ENCODE results near the gene GAST. TPM values are rescaled to one million over a fixed set of nuclear protein-coding genes. Genes with fewer than 3 reads are reported as not detected.

The GAST gene
- total RNA-seq, 1 experiment from 2014 or later, result 0.75 TPM

GRCh38 chr17:41717408-41718286 lies 5.5 kb downstream of the GAST start:
- no peak for DNase-seq
- BruUV-seq (replicated peaks), result no TSS peak

GRCh38 chr17:41718287-41718645 lies 6.1 kb downstream of the GAST start:
- intact Hi-C loops (cut with micrococcal nuclease; ENCODE audit: unreplicated experiment), result no loop called here
- Histone ChIP-seq H3K36me3 (ENCODE audit: control insufficient read depth, insufficient read depth, low read length) (no peaks in the 10 kb centered on the region), H3K27me3 (replicated peaks; ENCODE audit: control insufficient read depth, insufficient read depth, low read length) (no peaks in the 10 kb centered on the region), H3K4me3 (ENCODE audit: low read depth, low read length) (no peak overlapping the region), H3K4me1 (peaks cover 3% of the 10 kb centered on the region; the same call in 1 of the 2 replicates), H3K9me3 (no peaks in the 10 kb centered on the region; the same call in 1 of the 2 replicates)
- H3K4me3 Mint-ChIP-seq (ENCODE audit: unreplicated experiment), result no peak overlapping the region
- ChIA-PET CTCF (interaction anchor here (0.6 kb wide), 1 partner anchor 332 kb away, joined by 3 read pairs; the partner anchor contains the start of gene C17orf113), POLR2A (interaction anchor here (0.6 to 2.9 kb wide), 2 partner anchors 30 to 248 kb away, joined by 4 to 7 read pairs; partner anchors contain the start of gene EIF1)
- no peaks in the 10 kb centered on the region for H3K4me1 Mint-ChIP-seq (ENCODE audit: low read depth, unreplicated experiment)
- H3K27me3 Mint-ChIP-seq (ENCODE audit: insufficient read depth, unreplicated experiment), result peaks cover 3% of the 10 kb centered on the region
- no peak overlapping the region for H3K27ac Mint-ChIP-seq (ENCODE audit: unreplicated experiment)
- no peak for TF ChIP-seq CTCF (IDR thresholded peaks at IDR 0.05; ENCODE audit: insufficient read depth in 1 of 2, low read depth in 1 of 2, low read length in 1 of 2, severe bottlenecking in 1 of 2, unreplicated experiment in 1 of 2)
- DNase-seq, result no peak
- no TSS peak for BruUV-seq (replicated peaks)
- no peaks in the 10 kb centered on the region for H3K9me3 Mint-ChIP-seq (ENCODE audit: unreplicated experiment)
- peaks cover 3% of the 10 kb centered on the region for H3K36me3 Mint-ChIP-seq (ENCODE audit: insufficient read depth, unreplicated experiment)

More at GRCh38 chr17:41717408-41718286, 5.5 kb downstream of the GAST start:
- Histone ChIP-seq H3K27me3 (replicated peaks; ENCODE audit: control insufficient read depth, insufficient read depth, low read length) (no peaks in the 10 kb centered on the region), H3K9me3 (no peaks in the 10 kb centered on the region; the same call in 1 of the 2 replicates), H3K36me3 (ENCODE audit: control insufficient read depth, insufficient read depth, low read length) (no peaks in the 10 kb centered on the region), H3K4me1 (peaks cover 3% of the 10 kb centered on the region; the same call in 1 of the 2 replicates), H3K4me3 (ENCODE audit: low read depth, low read length) (no peak overlapping the region)
- POLR2A ChIA-PET, result interaction anchor here (0.6 to 2.9 kb wide), 2 partner anchors 29 to 249 kb away, joined by 4 to 7 read pairs; partner anchors contain the start of gene EIF1
- Mint-ChIP-seq H3K27me3 (ENCODE audit: insufficient read depth, unreplicated experiment) (peaks cover 3% of the 10 kb centered on the region), H3K36me3 (ENCODE audit: insufficient read depth, unreplicated experiment) (no peaks in the 10 kb centered on the region), H3K4me3 (ENCODE audit: unreplicated experiment) (peak overlapping the region; percentile 16), H3K27ac (ENCODE audit: unreplicated experiment) (no peak overlapping the region), H3K4me1 (ENCODE audit: low read depth, unreplicated experiment) (no peaks in the 10 kb centered on the region), H3K9me3 (ENCODE audit: unreplicated experiment) (no peaks in the 10 kb centered on the region)
- intact Hi-C loops (cut with micrococcal nuclease; ENCODE audit: unreplicated experiment), result no loop called here
- CTCF ChIA-PET, result interaction anchor here (0.6 to 0.7 kb wide), 2 partner anchors 21 to 333 kb away, joined by 3 read pairs; partner anchors contain the start of gene C17orf113
- no peak for TF ChIP-seq CTCF (IDR thresholded peaks at IDR 0.05; ENCODE audit: insufficient read depth in 1 of 2, low read depth in 1 of 2, low read length in 1 of 2, severe bottlenecking in 1 of 2, unreplicated experiment in 1 of 2)

- Mint-ChIP-seq H3K27ac (ENCODE audit: unreplicated experiment) (no peak overlapping the region), H3K4me1 (ENCODE audit: low read depth, unreplicated experiment) (no peaks in the 10 kb centered on the region), H3K9me3 (ENCODE audit: unreplicated experiment) (no peaks in the 10 kb centered on the region), H3K36me3 (ENCODE audit: insufficient read depth, unreplicated experiment) (peaks cover 6% of the 10 kb centered on the region), H3K4me3 (ENCODE audit: unreplicated experiment) (no peak overlapping the region), H3K27me3 (ENCODE audit: insufficient read depth, unreplicated experiment) (no peaks in the 10 kb centered on the region)
- no peaks in the 10 kb centered on the region for H3K36me3 ChIP-seq (ENCODE audit: control insufficient read depth, insufficient read depth, low read length)
- no TSS peak for BruUV-seq (replicated peaks)
- ChIA-PET CTCF (no interaction called here), POLR2A (no interaction called here)
- H3K4me1 ChIP-seq, result no peaks in the 10 kb centered on the region
- no peaks in the 10 kb centered on the region for H3K27me3 ChIP-seq (replicated peaks; ENCODE audit: control insufficient read depth, insufficient read depth, low read length)
- no peak for DNase-seq
- H3K4me3 ChIP-seq (ENCODE audit: low read depth, low read length), result no peak overlapping the region
- no peak for TF ChIP-seq CTCF (IDR thresholded peaks at IDR 0.05; ENCODE audit: insufficient read depth in 1 of 2, low read depth in 1 of 2, low read length in 1 of 2, severe bottlenecking in 1 of 2, unreplicated experiment in 1 of 2)
- intact Hi-C loops (cut with micrococcal nuclease; ENCODE audit: unreplicated experiment), result no loop called here
- no peaks in the 10 kb centered on the region; the same call in 1 of the 2 replicates for H3K9me3 ChIP-seq
These were observed 10.1 kb downstream of the GAST start for GRCh38 chr17:41722231-41722630.

Data from Caco-2 (cell line).